Thoracic aorta (tissue), 2 donors: ENCODE measurements around the gene FAM227B. TPM values are rescaled to one million over a fixed set of nuclear protein-coding genes. Genes with fewer than 3 reads are reported as not detected.

Experiments used
- ATAC-seq: fragments of 150-250 bp; one replicate; pipeline ENCODE4 v1.8.0; 2017; ENCODE audit warnings: low read depth; ENCODE audit not compliant: insufficient number of reproducible peaks, low FRiP score
- DNase-seq: peaks from one replicate; pipeline ENCODE4 v3.0.0-alpha.2; 2020; ENCODE audit warnings: low spot score
- H3K27ac ChIP-seq, 2 donors: fragments of 200-600 bp; sonication (generic); 1 replicate in 1 of 2; 2 replicates in 1 of 2; pipeline ENCODE4 v1.5.1; 2016; ENCODE audit warnings: mild to moderate bottlenecking in 2 of 2, moderate library complexity in 2 of 2
- H3K27me3 ChIP-seq: fragments of 200-600 bp; sonication (generic); replicated peaks from 2 replicates; pipeline ENCODE4 v1.6.0; 2016; ENCODE audit warnings: mild to moderate bottlenecking; ENCODE audit not compliant: insufficient read depth
- H3K36me3 ChIP-seq: fragments of 200-600 bp; sonication (generic); one replicate; pipeline ENCODE4 v1.5.1; 2016
- H3K4me1 ChIP-seq, 2 donors: fragments of 200-600 bp; sonication (generic); 1 replicate in 1 of 2; 2 replicates in 1 of 2; pipeline versions ENCODE4 v1.5.1 to v1.6.0; 2016; ENCODE audit warnings: low read depth in 2 of 2, mild to moderate bottlenecking in 1 of 2; ENCODE audit not compliant: control insufficient read depth in 1 of 2
- H3K4me3 ChIP-seq: fragments of 200-600 bp; sonication (generic); 2 replicates; pipeline ENCODE4 v1.5.1; 2016; ENCODE audit warnings: mild to moderate bottlenecking
- H3K9me3 ChIP-seq: fragments of 200-600 bp; sonication (generic); 2 replicates; pipeline ENCODE4 v1.5.1; 2016
- CTCF ChIP-seq: fragments of 200-600 bp; sonication (generic); IDR thresholded peaks from one replicate; pipeline ENCODE4 v1.5.1; 2019; ENCODE audit warnings: antibody characterized with exemption
- total RNA-seq, 2 donors: library from RNA; depleted of rRNA; stranded (reverse); fragments of >200 nt; gene quantifications; one replicate each; pipeline versions ENCODE4 v1.1.0 to v1.2.3, GENCODE V29; 2016

FAM227B gene
- total RNA-seq, 2 donors from 2014 or later = 3.2 to 15.2 TPM

- Histone ChIP-seq H3K4me3 (no peak overlapping the region), H3K4me1 (peaks cover 0 to 6% of the 10 kb centered on the region in 2 donors), H3K27ac (no peak overlapping the region), H3K9me3 (no peaks in the 10 kb centered on the region), H3K36me3 (no peaks in the 10 kb centered on the region), H3K27me3 (no peaks in the 10 kb centered on the region)
- no peak for DNase-seq
- ATAC-seq = no peak
- no peak for TF ChIP-seq CTCF
These were observed 310.7 kb downstream of the FAM227B start for GRCh38 chr15:49309889-49310288.

DNA sequence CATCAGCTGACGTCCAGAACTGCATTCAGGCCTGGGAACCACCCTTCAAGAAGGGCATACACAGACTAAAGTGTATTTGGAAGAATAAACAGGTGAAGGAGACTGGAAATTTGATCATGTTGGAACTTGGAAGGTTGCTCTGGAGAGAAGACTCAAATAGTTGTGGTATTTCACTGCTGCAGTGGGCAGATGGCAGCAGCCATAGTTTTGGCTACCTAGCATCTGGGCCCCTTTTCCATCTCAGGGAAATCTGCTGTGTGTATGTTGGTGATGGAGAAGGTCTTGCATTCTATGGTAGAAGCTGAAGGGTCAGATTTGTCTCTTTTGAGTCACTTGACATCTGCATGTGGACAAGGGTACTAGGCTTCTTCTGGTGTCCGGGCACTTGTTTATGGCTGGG lies 311.9 kb downstream of the FAM227B start:
- no peak overlapping the region for H3K4me3 ChIP-seq
- no peak for TF ChIP-seq CTCF
- DNase-seq (no peak), ATAC-seq (no peak)
- H3K27me3 ChIP-seq = no peaks in the 10 kb centered on the region
- no peaks in the 10 kb centered on the region for H3K4me1 ChIP-seq
- H3K27ac ChIP-seq = no peak overlapping the region
- no peaks in the 10 kb centered on the region for H3K36me3 ChIP-seq
- H3K9me3 ChIP-seq = no peaks in the 10 kb centered on the region

DNA sequence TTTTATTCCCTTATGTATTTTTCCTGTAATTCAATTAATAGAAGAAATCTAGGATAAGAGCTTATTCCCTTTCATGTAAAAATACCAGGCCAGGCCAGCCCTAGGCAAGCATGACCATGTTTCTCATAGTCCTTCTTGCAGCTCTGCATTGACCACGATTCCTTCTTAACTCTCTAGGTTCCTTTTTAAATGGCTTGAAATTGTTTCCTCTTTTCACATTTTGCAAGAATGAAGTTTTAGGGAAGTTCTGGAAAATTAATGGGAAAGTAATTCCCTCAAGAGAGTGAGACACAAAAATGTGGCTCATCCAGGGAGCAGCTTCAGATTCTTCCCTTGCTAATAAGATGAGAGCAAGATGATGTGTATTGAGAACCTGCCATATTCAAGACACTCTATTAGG lies 314.1 kb downstream of the FAM227B start:
- no peak for TF ChIP-seq CTCF
- no peak for ATAC-seq
- Histone ChIP-seq H3K4me1 (no peaks in the 10 kb centered on the region), H3K36me3 (no peaks in the 10 kb centered on the region), H3K27me3 (no peaks in the 10 kb centered on the region), H3K9me3 (no peaks in the 10 kb centered on the region), H3K27ac (no peak overlapping the region), H3K4me3 (no peak overlapping the region)
- no peak for DNase-seq

DNA sequence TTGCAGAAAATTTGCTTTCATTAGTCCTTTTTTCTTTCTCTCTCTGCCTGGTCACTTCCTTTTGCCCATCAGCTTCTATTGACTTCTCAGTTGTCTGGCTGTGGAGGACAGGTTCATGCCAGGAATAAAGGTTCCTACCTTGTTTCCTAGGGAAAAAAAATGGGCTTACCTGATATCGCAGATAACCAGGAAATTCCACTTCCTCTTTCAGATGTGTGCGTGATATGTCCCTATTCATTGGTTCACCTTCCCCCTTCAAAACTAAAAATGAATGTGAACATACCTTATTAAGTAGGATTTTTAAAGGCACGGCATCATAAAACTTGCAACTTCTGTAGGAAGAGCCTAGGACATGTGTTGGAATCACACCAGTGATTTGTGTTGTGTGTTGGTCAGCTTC lies 317.6 kb downstream of the FAM227B start:
- ATAC-seq = no peak
- no peak for TF ChIP-seq CTCF
- H3K27ac ChIP-seq = no peak overlapping the region
- no peak for DNase-seq
- no peaks in the 10 kb centered on the region for H3K9me3 ChIP-seq
- no peaks in the 10 kb centered on the region for H3K36me3 ChIP-seq
- H3K4me3 ChIP-seq = no peak overlapping the region
- H3K4me1 ChIP-seq = no peaks in the 10 kb centered on the region
- H3K27me3 ChIP-seq = no peaks in the 10 kb centered on the region

DNA sequence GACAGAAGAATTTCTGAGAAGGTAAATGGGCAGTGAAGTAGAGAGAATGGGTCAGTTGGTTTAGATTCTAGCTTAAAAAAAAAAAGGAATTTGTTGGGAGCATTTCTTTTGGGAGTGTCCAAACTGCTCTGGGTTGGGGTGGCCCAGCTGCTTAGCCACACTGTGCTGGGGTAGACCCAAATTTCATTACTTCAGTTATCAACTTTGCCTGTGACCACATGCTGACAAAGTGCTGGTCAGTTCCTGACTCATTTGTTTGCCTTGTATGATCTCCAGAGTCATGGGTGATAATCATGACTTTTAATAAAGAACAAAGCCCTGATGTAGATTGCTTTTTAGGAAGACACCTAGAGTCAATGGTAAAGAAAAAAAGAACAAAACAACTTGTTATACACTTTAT lies 319.1 kb downstream of the FAM227B start:
- Histone ChIP-seq H3K36me3 (no peaks in the 10 kb centered on the region), H3K27ac (no peak overlapping the region)
- no peak for DNase-seq

More for the DNA sequence above, 319.1 kb downstream of the FAM227B start:
- Histone ChIP-seq H3K27me3 (no peaks in the 10 kb centered on the region), H3K9me3 (no peaks in the 10 kb centered on the region), H3K4me1 (no peaks in the 10 kb centered on the region), H3K4me3 (no peak overlapping the region)
- no peak for ATAC-seq
- no peak for TF ChIP-seq CTCF
